ENCODE measurements around the gene BGN.

The BGN gene

GRCh38 chrX:153494541-153495361 is at the start of gene BGN:
Gene BGN, plus strand, starts transcription at chrX:153494980. Its CDS starts 9,652 bp downstream, at chrX:153504632.
- no peak for DNase-seq

- no peak for DNase-seq
Observed at GRCh38 chrX:153445106-153445855, 49.5 kb upstream of the BGN start.

- no peak for DNase-seq
Observed at GRCh38 chrX:153445856-153446635, 48.7 kb upstream of the BGN start, which contains the start of gene TREX2. Gene TREX2, minus strand, starts transcription at chrX:153446056. Its CDS starts 626 bp downstream, at chrX:153445430.

- no peak for DNase-seq
Observed at GRCh38 chrX:153446636-153446936, 48.2 kb upstream of the BGN start.

- no peak for DNase-seq
Observed at GRCh38 chrX:153446950-153447580, 47.7 kb upstream of the BGN start.

GRCh38 chrX:153447581-153447960 is 47.2 kb upstream of the BGN start:
- DNase-seq = no peak

GRCh38 chrX:153448556-153449367 is 46.0 kb upstream of the BGN start:
- DNase-seq = no peak

- no peak for DNase-seq
Observed at GRCh38 chrX:153449368-153450113, 45.2 kb upstream of the BGN start.

- no peak for DNase-seq
Observed at GRCh38 chrX:153450114-153450948, 44.4 kb upstream of the BGN start.

- DNase-seq = no peak
Observed at GRCh38 chrX:153450949-153451277, 43.9 kb upstream of the BGN start.

GRCh38 chrX:153454901-153455550 is 39.8 kb upstream of the BGN start:
- DNase-seq = no peak

GRCh38 chrX:153455571-153455970 is 39.2 kb upstream of the BGN start:
- DNase-seq = no peak

- no peak for DNase-seq
Observed at GRCh38 chrX:153456161-153456560, 38.6 kb upstream of the BGN start.

GRCh38 chrX:153456704-153457103 is 38.1 kb upstream of the BGN start:
- DNase-seq = no peak

- DNase-seq = no peak
Observed at GRCh38 chrX:153457136-153457825, 37.5 kb upstream of the BGN start.

GRCh38 chrX:153457827-153458466 is 36.8 kb upstream of the BGN start:
- no peak for DNase-seq

- no peak for DNase-seq
Observed at GRCh38 chrX:153458476-153458875, 36.3 kb upstream of the BGN start.

GRCh38 chrX:153459986-153460385 is 34.8 kb upstream of the BGN start:
- no peak for DNase-seq

- peak; percentile 24 for DNase-seq
Observed at GRCh38 chrX:153460826-153461225, 34.0 kb upstream of the BGN start.

Measured in stimulated activated naive CD4-positive, alpha-beta T cell treated with Interleukin-2 at 50 U/mL for 16 hours (primary cell).